Breast epithelium (tissue), 3 donors: Measurements from ENCODE around the gene RYR3.

Experiments used
- POLR2A ChIP-seq: fragments of 450-650 bp; IDR thresholded peaks from one replicate; pipeline ENCODE4 v1.6.1; 2016; ENCODE audit warnings: antibody characterized with exemption, mild to moderate bottlenecking, moderate library complexity
- TF ChIP-seq, protein P1 (sequence below), 3 donors: fragments of 450-650 bp; IDR thresholded peaks; one replicate each; pipeline ENCODE4 v1.5.1; 2016 to 2017; ENCODE audit warnings: antibody characterized with exemption in 3 of 3, mild to moderate bottlenecking in 3 of 3, moderate library complexity in 3 of 3

DNA sequence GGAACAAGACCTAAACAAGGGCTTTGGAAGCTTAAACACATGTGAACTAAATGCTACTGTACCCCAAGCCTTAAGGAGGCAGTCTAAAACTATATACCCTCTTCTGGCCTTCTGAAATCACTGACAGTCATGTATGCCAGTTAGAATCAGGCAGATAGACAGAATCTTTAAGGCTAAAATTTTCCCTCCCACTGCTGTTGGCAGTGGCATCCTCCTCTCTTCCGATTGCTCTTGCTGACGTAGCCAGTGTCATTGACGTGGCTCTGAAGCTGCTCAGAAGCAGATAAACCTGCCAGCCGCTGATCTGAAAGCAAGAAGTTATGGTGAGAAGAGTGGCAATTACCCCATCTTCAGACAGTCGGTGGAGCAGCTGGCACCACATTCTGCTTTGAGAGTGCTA is 3.3 kb downstream of the RYR3 start:
- TF ChIP-seq, protein P1, sequence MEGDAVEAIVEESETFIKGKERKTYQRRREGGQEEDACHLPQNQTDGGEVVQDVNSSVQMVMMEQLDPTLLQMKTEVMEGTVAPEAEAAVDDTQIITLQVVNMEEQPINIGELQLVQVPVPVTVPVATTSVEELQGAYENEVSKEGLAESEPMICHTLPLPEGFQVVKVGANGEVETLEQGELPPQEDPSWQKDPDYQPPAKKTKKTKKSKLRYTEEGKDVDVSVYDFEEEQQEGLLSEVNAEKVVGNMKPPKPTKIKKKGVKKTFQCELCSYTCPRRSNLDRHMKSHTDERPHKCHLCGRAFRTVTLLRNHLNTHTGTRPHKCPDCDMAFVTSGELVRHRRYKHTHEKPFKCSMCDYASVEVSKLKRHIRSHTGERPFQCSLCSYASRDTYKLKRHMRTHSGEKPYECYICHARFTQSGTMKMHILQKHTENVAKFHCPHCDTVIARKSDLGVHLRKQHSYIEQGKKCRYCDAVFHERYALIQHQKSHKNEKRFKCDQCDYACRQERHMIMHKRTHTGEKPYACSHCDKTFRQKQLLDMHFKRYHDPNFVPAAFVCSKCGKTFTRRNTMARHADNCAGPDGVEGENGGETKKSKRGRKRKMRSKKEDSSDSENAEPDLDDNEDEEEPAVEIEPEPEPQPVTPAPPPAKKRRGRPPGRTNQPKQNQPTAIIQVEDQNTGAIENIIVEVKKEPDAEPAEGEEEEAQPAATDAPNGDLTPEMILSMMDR (IDR thresholded peaks at IDR 0.05): no peak
- no peak for TF ChIP-seq POLR2A
